Measurements from ENCODE around the gene EVI5. TPM values are rescaled to one million over a fixed set of nuclear protein-coding genes. Genes with fewer than 3 reads are reported as not detected.

EVI5 gene
- total and polyA plus RNA-seq, 2 donors (not counting 1 experiment from before 2014, with no cell fraction given): 1.5 to 36.3 TPM

GRCh38 chr1:92464588-92465255 lies 320.2 kb downstream of the EVI5 start:
- ATAC-seq (ENCODE audit: low read depth): no peak
- 97% methylated on average over 3 of the region's 4 CpGs for WGBS (ENCODE audit: insufficient coverage)

More at GRCh38 chr1:92464588-92465255, 320.2 kb downstream of the EVI5 start:
- H3K27ac ChIP-seq (ENCODE audit: low read length in 2 of 2): no peak overlapping the region
- ChIA-PET CTCF (no interaction called here), POLR2A (no interaction called here)
- H3K4me3 Mint-ChIP-seq: no peak overlapping the region
- peaks cover 0 to 13% of the 10 kb centered on the region in 2 donors for H3K4me1 ChIP-seq (ENCODE audit: control insufficient read depth in 2 of 2, insufficient read depth in 2 of 2, low read length in 2 of 2)
- intact Hi-C loops (cut with micrococcal nuclease): no loop called here
- H3K36me3 ChIP-seq (replicated peaks in 1 of 2; ENCODE audit: control extremely low read depth in 1 of 2, control insufficient read depth in 1 of 2, extremely low read depth in 1 of 2, insufficient read depth in 2 of 2, low read length in 1 of 2): no peaks in the 10 kb centered on the region
- H3K27ac Mint-ChIP-seq: no peak overlapping the region
- no peak overlapping the region for H3K4me3 ChIP-seq (ENCODE audit: control extremely low read depth in 1 of 5, extremely low read depth in 1 of 5, insufficient read depth in 1 of 5, low read depth in 2 of 5, low read length in 4 of 5)
- no peak overlapping the region for H3K9ac ChIP-seq (ENCODE audit: low read length)
- H4K20me1 ChIP-seq (ENCODE audit: control insufficient read depth, insufficient read depth, low read length, poor library complexity, severe bottlenecking): no peaks in the 10 kb centered on the region
- TF ChIP-seq CTCF (IDR thresholded peaks at IDR 0.05): no peak
- no peak for TF ChIP-seq EZH2 (IDR thresholded peaks at IDR 0.05; ENCODE audit: borderline replicate concordance, insufficient read depth, low read depth, low read length, poor library complexity, severe bottlenecking)
- DNase-seq: no peak
- peaks cover 28% of the 10 kb centered on the region for H3K4me1 Mint-ChIP-seq
- no peak overlapping the region for H2AFZ ChIP-seq (ENCODE audit: insufficient read depth, low read depth, low read length, poor library complexity, severe bottlenecking)
- no peaks in the 10 kb centered on the region for H3K9me3 Mint-ChIP-seq (ENCODE audit: insufficient read depth)
- no peaks in the 10 kb centered on the region for H3K79me2 ChIP-seq (ENCODE audit: control insufficient read depth, insufficient read depth, low read length)
- peaks cover 7% of the 10 kb centered on the region for H3K27me3 Mint-ChIP-seq
- H3K27me3 ChIP-seq (replicated peaks in 1 of 4; ENCODE audit: control extremely low read depth in 1 of 4, control insufficient read depth in 3 of 4, insufficient read depth in 4 of 4, low read length in 3 of 4): no peaks in the 10 kb centered on the region
- no peak overlapping the region for H3K4me2 ChIP-seq (replicated peaks; ENCODE audit: low read depth, low read length, poor library complexity, severe bottlenecking)
- no peaks in the 10 kb centered on the region for H3K9me3 ChIP-seq (ENCODE audit: control extremely low read depth in 1 of 3, control insufficient read depth in 2 of 3, insufficient read depth in 1 of 3, low read length in 2 of 3)

All from B cell (primary cell).